HG03439 (cell line): ENCODE measurements around the gene MMP17.

Experiments
- ATAC-seq: cut with Tn5 transposase; IDR thresholded peaks from one replicate; pipeline ENCODE4 v1.9.1; 2021; ENCODE audit warnings: mild to moderate bottlenecking, moderate library complexity; ENCODE audit not compliant: unreplicated experiment

Gene MMP17

DNA sequence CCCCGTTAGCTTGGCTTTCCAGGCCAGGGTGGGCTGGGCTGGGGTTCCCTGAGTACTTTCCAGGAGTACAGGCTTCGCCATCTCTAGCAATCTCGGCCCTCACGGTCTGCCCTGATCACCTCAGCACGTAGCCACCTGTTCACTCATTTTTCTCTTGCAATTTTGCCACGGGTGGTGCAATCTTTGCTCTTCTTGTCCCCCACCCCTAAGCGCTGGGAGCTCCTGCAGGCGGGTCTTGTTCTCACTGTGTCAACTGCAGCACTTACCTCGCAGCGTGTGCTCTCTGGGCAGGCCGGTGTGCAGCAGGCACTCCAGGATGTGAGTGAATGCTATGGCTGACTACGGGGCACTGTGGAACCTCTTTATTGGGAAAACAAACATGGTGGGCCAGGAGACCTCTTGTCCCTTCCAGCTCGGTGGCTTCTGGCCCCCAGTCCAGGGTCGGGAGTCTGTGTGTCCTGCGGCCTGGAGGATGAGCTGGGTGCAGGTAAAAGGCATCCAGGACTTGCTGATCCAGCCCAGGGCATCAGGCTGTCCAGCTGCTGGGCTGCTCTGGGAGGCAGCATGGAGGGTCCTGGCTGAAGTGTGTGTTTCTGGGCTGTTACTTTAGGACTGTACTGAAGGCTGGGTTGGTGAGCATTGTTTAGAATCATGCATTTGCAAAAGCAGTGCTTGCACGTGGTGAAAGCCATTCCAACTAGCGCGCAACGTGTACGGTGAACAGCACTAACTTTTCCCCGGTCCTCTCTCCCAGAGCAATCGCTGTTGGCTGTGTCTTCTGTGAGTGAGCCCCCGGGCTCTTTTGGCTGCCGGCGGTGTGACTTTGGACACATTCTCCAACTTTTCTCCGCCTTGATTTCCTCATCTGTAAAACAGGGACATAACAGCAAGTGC lies 64.8 kb downstream of the MMP17 start:
- ATAC-seq, result no peak

DNA sequence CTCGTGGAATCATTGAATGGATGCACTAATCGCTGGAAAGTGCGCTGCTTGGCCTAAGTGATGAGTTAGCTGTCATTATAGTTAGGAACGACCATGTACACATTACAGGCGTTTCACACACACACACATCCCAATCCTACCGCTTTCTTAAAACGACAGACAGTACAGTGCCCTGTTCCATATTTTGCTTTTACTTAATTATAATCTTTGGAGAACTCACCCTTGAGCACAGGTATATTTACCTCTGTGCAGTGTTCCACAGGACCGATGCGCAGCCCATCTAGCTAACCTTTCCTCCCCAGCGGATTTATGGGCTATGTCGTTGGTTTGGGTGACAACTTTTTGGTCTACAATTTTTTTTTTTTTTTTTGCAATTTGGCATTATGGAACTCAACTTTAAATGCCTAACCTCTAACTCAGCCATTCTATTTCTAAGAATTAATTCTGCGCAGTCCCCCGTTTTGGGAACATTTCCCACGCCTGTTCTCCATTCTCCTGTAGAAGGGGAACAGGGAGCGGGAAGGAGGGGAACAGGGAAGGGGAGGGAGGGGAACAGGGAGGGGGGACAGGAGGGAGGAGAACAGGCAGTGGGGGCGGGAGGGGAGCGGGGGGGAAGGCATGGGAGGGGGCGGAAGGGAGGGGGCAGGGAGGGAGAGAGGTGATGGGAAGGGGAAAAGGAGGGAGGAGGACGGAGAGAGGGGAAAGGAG lies 65.6 kb downstream of the MMP17 start:
- no peak for ATAC-seq

DNA sequence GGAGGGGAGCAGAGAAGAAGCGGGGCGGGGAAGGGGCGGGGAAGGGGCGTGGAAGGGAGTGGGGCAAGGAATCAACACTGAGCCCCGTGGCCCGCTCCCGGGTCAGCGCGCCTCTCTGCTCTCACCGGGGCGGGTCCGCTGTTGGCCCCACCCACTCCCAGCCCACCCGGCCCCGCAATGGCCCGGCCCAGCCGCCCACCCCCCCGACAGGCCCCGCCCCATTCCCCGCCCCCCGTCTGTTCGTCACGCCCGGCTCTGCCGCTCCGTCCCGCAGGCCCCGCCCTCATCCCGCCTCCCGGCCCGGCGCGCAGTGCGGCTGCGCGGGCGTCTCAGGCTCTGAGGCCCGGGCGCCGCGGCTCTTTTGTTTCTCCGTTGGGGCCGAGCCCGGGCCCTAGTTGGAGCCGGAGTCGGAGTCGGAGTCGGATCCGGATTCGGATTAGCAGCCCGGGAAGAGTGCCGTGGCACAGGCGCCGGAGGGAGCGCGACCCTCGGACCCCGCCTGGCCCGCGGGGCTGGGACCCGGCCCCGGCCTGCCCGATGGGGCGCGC lies 66.2 kb downstream of the MMP17 start, which contains the start of gene ULK1:
Gene ULK1 (plus strand): TSS at position 310 of the 548 bp plus-strand sequence. CDS start 380 bp downstream, outside the sequence.
- ATAC-seq, result peak; percentile 87

DNA sequence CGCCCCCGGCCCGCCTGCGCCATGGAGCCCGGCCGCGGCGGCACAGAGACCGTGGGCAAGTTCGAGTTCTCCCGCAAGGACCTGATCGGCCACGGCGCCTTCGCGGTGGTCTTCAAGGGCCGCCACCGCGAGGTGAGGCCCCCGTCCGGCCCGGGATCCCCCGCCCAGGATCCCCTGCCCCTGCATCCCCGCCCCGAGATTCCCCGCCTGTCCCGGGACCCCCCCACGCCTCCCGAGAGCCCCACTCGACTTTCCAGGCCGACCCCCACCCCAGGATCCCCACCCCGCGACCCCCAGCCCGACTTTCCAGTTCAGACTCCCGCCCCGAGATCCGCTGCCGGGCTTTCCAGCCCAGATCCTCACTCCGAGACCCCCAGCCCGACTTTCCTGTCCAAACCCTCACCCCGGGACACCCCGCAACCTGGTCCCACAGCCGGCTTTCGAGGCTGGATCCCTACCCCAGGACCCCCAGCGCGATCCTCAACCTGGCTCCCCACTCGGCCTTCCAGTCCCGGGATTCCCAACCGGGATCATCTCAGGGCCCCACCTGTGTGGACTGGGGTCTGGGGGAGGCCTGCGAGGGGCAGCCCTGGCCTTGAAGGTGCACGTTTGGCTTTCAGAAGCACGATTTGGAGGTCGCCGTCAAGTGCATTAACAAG lies 66.9 kb downstream of the MMP17 start:
- ATAC-seq, result peak; percentile 2

GRCh38 chr12:131895640-131896079 lies 67.5 kb downstream of the MMP17 start:
- no peak for ATAC-seq

DNA sequence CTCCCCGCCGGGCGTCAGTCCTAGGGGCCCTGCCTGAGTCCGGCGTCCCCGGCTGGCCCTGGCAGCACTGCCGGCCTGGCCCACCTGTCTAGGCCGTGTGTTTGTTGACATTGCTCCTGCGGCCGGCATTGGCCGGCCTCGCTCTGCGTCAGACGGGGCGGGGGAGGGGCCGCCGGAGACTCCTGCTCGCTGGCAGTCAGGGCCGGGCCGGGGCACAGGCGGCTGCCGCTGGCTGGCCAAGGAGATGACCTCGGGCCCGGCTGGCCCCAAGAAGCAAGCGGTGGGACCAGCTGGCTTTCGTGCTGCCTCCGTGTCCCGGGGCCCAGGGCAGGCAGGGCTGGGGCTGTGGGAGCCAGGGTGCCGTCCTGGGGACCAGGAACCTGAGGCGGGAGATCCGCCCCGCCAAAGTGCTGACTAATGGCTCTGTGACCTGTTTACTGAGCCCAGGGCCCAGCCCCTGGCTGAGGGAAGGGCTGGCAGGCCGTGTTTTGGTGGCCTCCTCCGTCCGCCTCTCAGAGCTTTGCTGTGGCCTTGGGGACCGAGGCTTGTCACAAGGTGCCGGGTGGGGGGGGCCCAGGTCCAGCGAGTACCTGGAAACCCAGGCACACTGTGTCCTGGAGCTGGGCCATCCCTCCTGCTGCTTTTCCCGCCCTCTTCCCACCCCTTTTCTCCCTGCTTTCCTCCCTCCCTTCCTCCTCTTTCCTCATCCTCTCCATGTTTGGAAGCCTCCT lies 68.1 kb downstream of the MMP17 start:
- ATAC-seq, result peak; percentile 52

DNA sequence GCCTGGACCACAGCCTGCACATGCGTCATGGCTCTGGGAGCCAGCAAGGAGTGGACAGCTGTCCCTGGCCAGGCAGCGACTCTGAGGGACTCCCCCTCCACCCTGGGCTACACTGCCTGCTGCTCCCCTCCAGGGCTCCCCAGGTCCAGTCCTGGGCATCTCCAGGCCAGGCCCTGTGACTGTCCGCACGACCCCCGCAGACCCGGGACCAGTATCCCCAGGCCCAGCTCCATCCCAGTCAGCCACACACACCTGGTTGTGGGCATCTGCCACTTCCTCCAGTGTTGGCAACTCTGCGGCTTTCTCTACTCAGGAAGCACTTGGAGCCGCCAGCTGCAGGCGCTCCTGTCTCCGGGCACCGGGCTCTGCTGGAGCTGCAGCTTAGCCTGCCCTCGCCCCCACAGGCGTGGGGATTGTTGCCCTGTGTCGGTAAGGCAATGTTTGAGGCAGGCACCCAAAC lies 68.6 kb downstream of the MMP17 start:
- no peak for ATAC-seq

DNA sequence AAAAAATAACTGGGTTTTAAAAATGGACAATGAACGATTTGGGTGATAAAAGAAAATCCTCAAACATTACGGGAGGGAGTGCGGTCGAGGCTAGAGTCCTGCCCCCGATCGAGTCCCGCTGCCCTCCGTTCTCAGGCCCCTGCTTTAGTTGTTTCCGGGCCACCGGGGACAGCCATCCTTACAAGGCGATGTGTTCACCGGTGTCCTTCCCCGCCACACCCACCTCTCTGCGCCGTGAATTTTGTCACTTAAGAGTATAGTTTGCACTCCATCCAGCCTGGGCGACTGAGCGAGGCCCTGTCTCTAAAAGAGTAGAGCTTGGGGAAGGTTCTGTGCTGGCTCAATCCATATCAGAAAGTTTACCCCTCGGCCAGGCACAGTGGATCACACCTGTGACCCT lies 69.1 kb downstream of the MMP17 start:
- no peak for ATAC-seq

DNA sequence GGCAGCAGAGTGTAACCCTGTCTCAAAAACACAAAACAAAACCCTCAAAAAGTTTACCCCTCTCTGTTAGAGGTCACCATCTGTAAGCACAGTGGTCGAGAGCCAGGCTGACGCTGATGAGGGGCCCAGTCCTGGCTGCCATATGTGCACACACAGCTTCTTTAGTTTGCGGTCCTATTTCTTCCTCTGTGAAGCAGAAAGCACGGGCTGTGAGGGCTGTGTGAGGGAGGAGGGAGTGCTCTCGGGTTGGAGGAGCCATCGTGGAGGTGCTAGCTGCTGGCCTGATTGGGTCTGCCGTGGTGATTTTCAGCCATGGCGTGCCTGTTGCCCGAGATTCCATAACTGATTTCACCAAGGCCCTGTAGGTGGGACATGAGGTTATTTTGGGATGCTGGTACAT lies 69.7 kb downstream of the MMP17 start:
- ATAC-seq, result no peak

GRCh38 chr12:131900397-131900796 lies 72.2 kb downstream of the MMP17 start:
- ATAC-seq, result no peak
